ENCODE results near the gene ALPI. TPM values are rescaled to one million over a fixed set of nuclear protein-coding genes. Genes with fewer than 3 reads are reported as not detected.

The ALPI gene
- total and polyA plus RNA-seq, 2 donors (not counting 3 experiments of a cell fraction or from before 2014, with no cell fraction given): not detected

GRCh38 chr2:232419245-232420072 is 36.5 kb upstream of the ALPI start:
- CTCF ChIA-PET: interaction anchor here (0.6 kb wide), 1 partner anchor 42 kb away, joined by 3 read pairs; no protein-coding TSS in a partner anchor
- Histone ChIP-seq H3K9me1 (replicated peaks; ENCODE audit: control insufficient read depth, extremely low read depth, insufficient read depth, low read length) (no peaks in the 10 kb centered on the region), H3K27me3 (ENCODE audit: control insufficient read depth in 2 of 2, insufficient read depth in 2 of 2, low read length in 2 of 2) (peaks cover 50 to 58% of the 10 kb centered on the region in 2 experiments), H3K27ac (ENCODE audit: insufficient read depth, low read depth, low read length) (no peak overlapping the region), H2AFZ (ENCODE audit: low read depth, low read length) (no peak overlapping the region), H3K36me3 (ENCODE audit: control insufficient read depth in 2 of 2, extremely low read depth in 1 of 2, insufficient read depth in 2 of 2, low read length in 2 of 2) (no peaks in the 10 kb centered on the region), H3K4me1 (ENCODE audit: control insufficient read depth, extremely low read depth, insufficient read depth, low read length) (no peaks in the 10 kb centered on the region), H3K4me2 (ENCODE audit: insufficient read depth, low read length) (no peak overlapping the region), H3K79me2 (ENCODE audit: control insufficient read depth, insufficient read depth, low read length) (no peaks in the 10 kb centered on the region), H3K9me3 (replicated peaks; ENCODE audit: control insufficient read depth, insufficient read depth, low read length) (no peaks in the 10 kb centered on the region), H4K20me1 (replicated peaks; ENCODE audit: control insufficient read depth, extremely low read depth, insufficient read depth, low read length) (no peaks in the 10 kb centered on the region), H3K9ac (replicated peaks; ENCODE audit: extremely low read depth, insufficient read depth, low read length) (no peak overlapping the region), H3K4me3 (replicated peaks in 1 of 3; ENCODE audit: insufficient read depth in 1 of 3, low read depth in 1 of 3, low read length in 3 of 3) (no peak overlapping the region)
- BruUV-seq (replicated peaks): no TSS peak
- POLR2A ChIA-PET: no interaction called here
- intact Hi-C loops (cut with micrococcal nuclease) (no loop called here), dilution Hi-C loops (cut with MboI; ENCODE audit: extremely low pct_ligation_motif_present, low sequenced_read_pairs) (no loop called here)
- FAIRE-seq (no peak), DNase-seq (ENCODE audit: low read depth, low spot score) (no peak)
- TF ChIP-seq EZH2 (IDR thresholded peaks at IDR 0.05; ENCODE audit: borderline replicate concordance, low read depth, low read length, severe bottlenecking): peak; percentile 72
- TF ChIP-seq GATA2 (IDR thresholded peaks at IDR 0.05; ENCODE audit: insufficient read depth, insufficient read length, low read depth, low read length): no peak
- TF ChIP-seq MAX (IDR thresholded peaks at IDR 0.05; ENCODE audit: insufficient read depth, insufficient read length): no peak
- TF ChIP-seq POLR2AphosphoS5 (IDR thresholded peaks at IDR 0.05; ENCODE audit: insufficient read depth, low read depth, low read length): no peak
- no peak for TF ChIP-seq MYC (IDR thresholded peaks at IDR 0.05; ENCODE audit: low read depth, low read length)
- TF ChIP-seq POLR2A (IDR thresholded peaks at IDR 0.05; ENCODE audit: low read depth, low read length): no peak

GRCh38 chr2:232420073-232420454 is 35.9 kb upstream of the ALPI start:
- H3K9me1 ChIP-seq (replicated peaks; ENCODE audit: control insufficient read depth, extremely low read depth, insufficient read depth, low read length): no peaks in the 10 kb centered on the region
- H3K79me2 ChIP-seq (ENCODE audit: control insufficient read depth, insufficient read depth, low read length): no peaks in the 10 kb centered on the region
- H3K4me2 ChIP-seq (ENCODE audit: insufficient read depth, low read length): no peak overlapping the region
- peaks cover 50 to 62% of the 10 kb centered on the region in 2 experiments for H3K27me3 ChIP-seq (ENCODE audit: control insufficient read depth in 2 of 2, insufficient read depth in 2 of 2, low read length in 2 of 2)
- dilution Hi-C loops (cut with MboI; ENCODE audit: extremely low pct_ligation_motif_present, low sequenced_read_pairs): no loop called here
- no peak for FAIRE-seq
- CTCF ChIA-PET: interaction anchor here (0.6 kb wide), 1 partner anchor 43 kb away, joined by 3 read pairs; no protein-coding TSS in a partner anchor
- H3K4me3 ChIP-seq (replicated peaks in 1 of 3; ENCODE audit: insufficient read depth in 1 of 3, low read depth in 1 of 3, low read length in 3 of 3): no peak overlapping the region
- DNase-seq (ENCODE audit: low read depth, low spot score): no peak
- intact Hi-C loops (cut with micrococcal nuclease): no loop called here
- POLR2A ChIA-PET: no interaction called here
- TF ChIP-seq GATA2 (IDR thresholded peaks at IDR 0.05; ENCODE audit: insufficient read depth, insufficient read length, low read depth, low read length): no peak
- H3K9ac ChIP-seq (replicated peaks; ENCODE audit: extremely low read depth, insufficient read depth, low read length): no peak overlapping the region
- no peaks in the 10 kb centered on the region for H3K4me1 ChIP-seq (ENCODE audit: control insufficient read depth, extremely low read depth, insufficient read depth, low read length)
- H3K9me3 ChIP-seq (replicated peaks; ENCODE audit: control insufficient read depth, insufficient read depth, low read length): no peaks in the 10 kb centered on the region
- no peak overlapping the region for H3K27ac ChIP-seq (ENCODE audit: insufficient read depth, low read depth, low read length)
- H2AFZ ChIP-seq (ENCODE audit: low read depth, low read length): no peak overlapping the region
- no TSS peak for BruUV-seq (replicated peaks)
- no peaks in the 10 kb centered on the region for H3K36me3 ChIP-seq (ENCODE audit: control insufficient read depth in 2 of 2, extremely low read depth in 1 of 2, insufficient read depth in 2 of 2, low read length in 2 of 2)
- H4K20me1 ChIP-seq (replicated peaks; ENCODE audit: control insufficient read depth, extremely low read depth, insufficient read depth, low read length): no peaks in the 10 kb centered on the region

All from endothelial cell of umbilical vein (primary cell).